NCI-H1048 (cell line): ENCODE measurements around the gene GNG3.
"Not testable (repeated sequence)": the region's sequence is repeated elsewhere in the genome, so short reads cannot be mapped to it uniquely, and the experiment has no call there.

ENCODE experiments used
- DNase-seq: peaks from one replicate; lab custom pipeline; 2025; lab: John Stamatoyannopoulos, UW

The GNG3 gene

DNA sequence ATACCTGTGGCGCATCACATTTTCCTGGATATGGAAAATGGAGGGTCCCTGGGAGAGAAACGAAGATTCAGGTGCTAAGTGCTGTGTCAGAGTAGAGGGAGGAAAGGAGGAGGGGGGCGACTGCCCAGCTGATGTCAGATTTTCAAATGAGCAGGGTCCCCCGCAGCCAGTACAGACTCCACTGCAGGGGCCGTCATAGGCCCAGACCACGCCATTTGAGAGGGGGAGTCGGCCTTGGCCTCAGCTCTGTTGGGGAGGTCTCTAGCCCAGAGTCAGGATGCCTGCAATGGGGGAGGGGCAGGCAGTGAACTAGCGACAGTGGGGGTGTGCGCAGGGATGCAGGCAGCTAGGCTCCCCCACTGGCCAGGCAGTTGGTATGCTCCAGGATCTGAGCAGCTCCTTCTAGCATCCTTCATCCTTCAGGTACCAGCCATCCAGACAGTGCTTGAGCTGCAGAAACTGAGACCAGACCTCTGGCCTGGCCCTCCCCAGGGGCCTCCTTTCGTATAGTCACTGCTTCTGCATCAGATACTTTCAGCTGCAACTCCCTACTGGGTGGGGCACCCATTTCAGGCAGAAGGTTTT, at the start of gene GNG3, which contains the start of gene BSCL2:
GNG3 (plus strand) TSS at position 400 of the 585 bp plus-strand sequence. CDS start 620 bp downstream, outside the sequence.
BSCL2 (minus strand) TSS at position 148 of the 585 bp plus-strand sequence. CDS start 229 bp downstream, outside the sequence.
- no peak for DNase-seq

DNA sequence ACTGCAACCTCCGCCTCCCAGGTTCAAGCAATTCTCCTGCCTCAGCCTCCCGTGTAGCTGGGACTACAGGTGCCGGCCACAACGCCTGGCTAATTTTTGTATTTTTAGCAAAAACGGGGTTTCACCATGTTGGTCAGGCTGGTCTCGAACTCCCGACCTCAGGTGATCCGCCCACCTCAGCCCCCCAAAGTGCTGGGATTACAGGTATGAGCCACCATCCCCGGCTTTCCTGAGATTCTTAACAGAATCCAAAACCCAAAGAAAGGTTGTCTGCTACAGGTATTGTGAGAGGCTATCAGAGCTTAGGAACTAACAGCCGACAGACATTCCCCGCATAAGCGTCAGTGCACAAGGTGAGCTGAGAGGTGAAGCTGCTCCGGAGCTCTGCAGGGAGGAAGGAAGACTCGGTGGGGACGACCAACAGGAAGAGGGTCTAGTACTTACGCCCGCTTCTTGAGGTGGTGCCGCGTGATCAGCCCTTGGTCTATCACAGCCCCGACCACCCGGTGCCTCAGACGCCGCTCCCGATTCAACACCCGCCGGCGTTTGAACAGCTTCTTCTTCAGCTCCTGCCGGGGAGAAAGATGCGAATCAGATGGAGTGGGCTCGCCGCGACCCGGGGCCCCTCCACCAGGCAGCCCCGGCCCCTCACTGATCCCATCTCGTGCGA, 42.9 kb upstream of the GNG3 start:
- no peak for DNase-seq

DNA sequence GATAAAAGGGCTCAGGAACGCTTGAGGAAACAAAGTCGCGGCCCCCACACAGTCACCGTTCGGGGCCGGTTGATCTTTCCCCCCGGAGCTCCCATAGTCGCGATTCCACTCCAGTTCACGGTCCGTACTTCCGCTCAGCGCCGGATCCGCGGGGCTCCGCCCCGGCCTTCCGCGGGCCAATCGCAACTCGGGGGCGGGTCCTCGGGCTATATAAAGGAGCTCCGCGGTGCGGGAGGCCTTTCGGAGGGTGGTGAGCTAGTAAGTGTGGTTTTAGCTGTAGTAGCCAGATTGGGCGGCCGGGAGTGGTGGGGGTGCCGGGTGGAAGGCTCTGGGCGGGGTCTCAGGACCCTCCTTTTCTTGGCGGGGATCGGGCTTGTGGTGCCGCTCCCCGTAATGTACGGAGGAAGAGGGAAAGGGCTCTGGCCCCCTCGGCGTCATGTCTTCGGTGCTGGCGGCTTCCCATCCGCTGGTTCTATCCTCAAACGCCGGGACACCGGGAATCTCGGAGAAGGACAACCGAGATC, 42.3 kb upstream of the GNG3 start, which contains the start of the genes C11orf98 and CSKMT:
C11orf98 (minus strand) TSS at position 136 of the 524 bp plus-strand sequence; CDS start at position 95, 41 bp downstream.
CSKMT (plus strand) TSS at position 238 of the 524 bp plus-strand sequence. CDS start 568 bp downstream, outside the sequence.
- peak; percentile 77 for DNase-seq

DNA sequence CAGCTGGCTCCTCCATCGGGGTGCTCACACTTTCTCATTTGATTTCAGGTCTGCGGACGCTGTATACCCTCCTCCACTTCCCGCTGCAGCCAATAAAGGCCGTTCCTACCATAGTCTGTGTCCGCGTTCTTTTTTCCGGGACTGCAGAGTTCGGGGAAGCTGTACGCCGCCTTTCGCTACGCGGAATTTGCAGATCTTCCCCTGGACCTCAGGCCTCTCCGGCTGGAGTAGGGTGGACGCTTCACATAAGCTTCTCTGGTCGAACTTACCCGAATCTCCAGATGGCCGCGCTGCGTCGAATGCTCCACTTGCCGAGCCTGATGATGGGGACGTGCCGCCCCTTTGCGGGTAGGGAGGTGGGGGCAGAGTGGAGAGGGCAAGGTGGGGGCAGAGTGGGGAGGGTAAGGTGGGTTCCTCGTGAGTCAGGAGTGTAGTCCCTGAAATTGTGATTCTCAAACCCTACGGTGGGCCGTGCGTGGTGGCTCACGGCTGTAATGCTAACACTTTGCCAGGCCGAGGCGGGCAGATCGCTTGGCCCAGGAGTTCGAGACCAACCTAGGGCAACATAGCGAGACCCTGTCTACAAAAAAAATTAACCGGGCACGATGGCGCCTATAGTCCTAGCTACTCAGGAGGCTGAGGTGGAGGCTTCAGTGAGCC, 41.7 kb upstream of the GNG3 start:
- DNase-seq: no peak

DNA sequence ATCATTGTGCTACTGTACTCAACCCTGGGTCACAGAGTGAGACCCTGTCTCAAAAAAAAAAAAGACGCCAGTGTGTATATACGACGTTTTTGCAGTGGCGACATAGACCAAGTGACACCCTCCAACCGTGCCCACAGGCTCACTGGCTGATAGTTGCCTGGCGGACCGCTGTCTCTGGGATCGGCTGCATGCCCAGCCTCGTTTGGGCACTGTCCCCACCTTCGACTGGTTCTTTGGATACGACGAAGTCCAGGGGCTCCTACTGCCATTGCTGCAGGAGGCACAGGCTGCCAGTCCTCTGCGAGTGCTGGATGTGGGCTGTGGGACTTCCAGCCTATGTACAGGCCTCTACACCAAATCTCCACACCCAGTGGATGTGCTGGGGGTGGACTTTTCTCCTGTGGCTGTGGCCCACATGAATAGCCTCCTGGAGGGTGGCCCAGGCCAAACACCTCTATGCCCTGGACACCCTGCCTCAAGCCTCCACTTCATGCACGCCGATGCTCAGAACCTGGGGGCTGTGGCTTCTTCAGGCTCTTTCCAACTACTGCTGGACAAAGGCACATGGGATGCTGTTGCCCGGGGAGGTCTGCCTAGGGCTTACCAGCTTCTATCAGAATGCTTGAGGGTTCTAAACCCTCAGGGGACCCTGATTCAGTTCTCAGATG, 41.1 kb upstream of the GNG3 start:
- DNase-seq: no peak

DNA sequence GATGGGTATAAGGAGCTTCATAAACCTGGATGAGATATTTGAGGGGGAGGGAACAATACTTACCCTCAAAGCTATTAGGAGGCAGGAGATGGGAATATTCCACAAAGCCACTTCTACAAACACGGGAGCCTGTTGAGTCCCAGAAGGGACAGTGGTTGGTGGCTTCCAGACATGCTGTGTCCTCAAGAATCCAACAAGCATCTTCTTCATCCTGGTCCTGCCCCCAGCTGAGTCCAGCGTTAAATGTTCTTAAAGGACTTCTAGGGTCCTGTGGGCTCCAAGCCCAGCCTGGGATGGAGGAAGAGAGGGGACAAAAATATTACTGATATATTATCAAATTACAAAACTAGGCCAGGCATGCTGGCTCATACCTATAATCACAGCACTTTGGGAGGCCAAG, 40.0 kb upstream of the GNG3 start:
- DNase-seq: no peak

DNA sequence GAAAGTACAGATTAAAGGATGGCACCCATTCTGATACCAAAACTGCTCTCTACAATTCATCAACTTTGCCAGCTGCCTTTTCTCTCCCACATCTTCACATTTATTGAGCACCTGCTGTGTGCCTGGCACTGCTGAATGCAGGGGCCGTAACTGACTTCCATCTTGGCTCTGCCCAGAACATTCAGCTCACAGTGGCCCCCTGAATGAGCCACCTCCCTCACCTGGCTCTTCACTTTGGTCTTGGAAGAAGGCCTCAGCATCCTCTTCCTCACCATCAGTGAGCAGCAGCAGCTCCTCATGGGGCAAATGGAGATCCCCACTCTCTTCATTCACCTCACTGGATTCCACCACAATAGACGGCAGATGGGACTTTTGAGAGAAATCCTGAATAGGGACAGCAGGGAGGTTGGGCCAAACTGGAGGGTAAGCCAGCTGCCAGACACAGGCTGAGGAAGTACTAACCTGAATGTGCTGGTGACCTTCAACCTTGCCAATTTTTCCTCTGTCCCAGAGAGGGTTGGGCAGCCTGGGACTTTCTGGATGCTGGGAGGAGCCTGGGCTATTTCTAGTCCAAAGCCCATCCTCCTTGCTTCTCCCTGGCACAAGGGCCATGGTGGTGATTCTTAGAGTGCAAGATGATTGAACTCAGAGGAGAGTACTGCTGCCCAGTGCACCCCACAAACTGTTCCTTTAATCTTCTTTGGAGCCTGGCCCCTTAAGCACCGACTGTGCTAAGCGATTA, 37.9 kb upstream of the GNG3 start:
- DNase-seq: no peak

DNA sequence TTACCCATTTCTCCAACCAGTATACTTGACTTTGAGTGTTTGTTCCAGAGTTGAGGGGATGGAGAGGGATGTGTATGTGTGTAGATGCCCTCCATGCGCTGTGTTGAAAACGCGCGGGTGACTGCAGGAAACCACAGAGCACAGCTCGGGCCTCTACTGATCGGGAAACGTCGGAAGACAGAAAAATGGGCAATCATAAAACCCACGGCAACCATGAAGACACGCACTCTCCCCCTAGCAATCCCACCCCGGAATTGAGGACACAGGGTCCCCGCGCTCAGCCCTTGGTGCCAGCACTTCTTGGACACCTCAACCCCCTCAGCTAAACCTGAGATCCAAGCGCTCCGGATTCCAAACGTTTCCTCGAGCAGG, 36.3 kb upstream of the GNG3 start:
- DNase-seq: no peak

DNA sequence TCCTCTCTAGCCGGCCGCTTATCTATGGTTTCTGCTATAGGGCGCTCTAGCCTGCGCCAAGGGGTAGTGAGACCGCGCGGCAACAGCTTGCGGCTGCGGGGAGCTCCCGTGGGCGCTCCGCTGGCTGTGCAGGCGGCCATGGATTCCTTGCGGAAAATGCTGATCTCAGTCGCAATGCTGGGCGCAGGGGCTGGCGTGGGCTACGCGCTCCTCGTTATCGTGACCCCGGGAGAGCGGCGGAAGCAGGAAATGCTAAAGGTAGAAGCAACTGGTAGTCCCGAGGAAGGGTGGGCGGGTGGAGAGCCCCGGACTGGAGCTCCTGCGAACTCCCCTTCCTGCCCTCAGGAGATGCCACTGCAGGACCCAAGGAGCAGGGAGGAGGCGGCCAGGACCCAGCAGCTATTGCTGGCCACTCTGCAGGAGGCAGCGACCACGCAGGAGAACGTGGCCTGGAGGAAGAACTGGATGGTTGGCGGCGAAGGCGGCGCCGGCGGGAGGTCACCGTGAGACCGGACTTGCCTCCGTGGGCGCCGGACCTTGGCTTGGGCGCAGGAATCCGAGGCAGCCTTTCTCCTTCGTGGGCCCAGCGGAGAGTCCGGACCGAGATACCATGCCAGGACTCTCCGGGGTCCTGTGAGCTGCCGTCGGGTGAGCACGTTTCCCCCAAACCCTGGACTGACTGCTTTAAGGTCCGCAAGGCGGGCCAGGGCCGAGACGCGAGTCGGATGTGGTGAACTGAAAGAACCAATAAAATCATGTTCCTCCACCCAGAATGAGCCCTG, 35.7 kb upstream of the GNG3 start, which contains the start of the genes LBHD1 and UQCC3:
LBHD1 (minus strand) TSS at position 660 of the 782 bp plus-strand sequence. CDS start 2,236 bp downstream, outside the sequence.
UQCC3 (plus strand) TSS at position 66 of the 782 bp plus-strand sequence; CDS start at position 139, 73 bp downstream.
- peak; percentile 68 for DNase-seq

DNA sequence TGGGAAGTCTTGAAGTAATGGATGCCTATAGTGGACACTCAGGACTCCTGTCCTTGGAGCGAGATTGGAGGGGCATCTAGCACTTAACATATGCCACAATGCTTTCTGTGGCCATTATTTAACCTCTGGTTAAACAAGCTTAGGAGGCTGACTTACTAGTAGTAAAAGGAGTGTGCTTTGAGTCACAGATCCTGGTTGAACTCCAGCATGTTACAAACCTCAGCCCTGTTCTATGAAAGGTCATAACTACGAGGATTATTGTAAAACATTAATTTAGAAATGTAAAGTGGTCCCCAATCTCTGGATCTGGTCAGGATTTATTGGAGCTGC, 34.3 kb upstream of the GNG3 start:
- DNase-seq: no peak

DNA sequence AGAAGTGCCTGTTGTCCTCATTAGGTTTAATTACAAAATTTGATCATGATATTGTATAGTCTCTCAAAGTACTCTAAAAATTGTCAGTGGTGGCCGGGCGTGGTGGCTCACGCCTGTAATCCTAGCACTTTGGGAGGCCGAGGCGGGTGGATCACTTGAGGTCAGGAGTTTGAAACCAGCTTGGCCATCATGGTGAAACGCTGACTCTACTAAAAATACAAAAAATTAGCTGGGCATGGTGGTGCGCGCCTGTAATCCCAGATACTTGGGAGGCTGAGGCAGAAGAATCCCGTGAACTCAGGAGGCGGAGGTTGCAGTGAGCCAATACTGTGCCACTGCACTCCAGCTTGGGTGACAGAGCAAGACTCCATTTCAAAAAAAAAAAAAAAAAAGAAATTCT, 32.1 kb upstream of the GNG3 start:
- DNase-seq: not testable (repeated sequence)

DNA sequence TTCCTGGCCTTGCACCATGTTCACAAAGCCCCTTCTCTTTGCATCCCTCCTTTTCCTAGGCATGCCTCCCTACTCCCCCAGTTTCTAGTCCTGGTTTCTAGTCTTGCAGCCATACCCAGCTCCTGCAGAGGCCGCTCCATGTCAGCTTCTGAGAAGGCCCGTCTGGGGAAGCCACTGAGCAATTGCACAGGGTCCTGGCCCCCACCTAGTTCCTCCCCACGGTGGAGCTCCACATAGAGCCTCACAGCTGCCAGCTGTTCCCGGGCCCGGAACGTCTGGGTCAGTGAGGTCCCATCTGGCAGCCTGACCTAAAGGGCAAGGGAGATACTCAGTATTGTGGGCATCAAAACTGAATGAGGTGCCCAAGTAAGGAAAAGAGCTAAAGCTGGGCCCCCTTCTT, 30.8 kb upstream of the GNG3 start:
- DNase-seq: no peak

DNA sequence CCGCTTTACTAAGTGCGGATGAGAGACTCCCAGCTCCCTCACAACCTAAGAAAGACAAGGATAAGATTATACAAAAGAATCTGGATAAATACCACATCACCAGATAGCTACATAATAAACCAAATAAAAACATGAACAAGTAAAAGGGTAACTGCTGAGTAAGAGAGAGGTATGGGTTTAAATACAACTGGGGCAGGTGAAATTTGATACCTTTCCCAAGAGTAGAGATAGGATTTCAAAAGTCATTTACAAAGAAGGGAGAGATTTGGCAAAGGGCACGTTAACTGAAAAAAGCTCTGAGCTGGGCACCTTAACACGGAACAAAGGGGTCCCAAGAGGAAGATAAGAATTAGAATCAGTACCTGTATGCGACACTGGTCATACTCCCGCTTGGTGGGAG, 30.3 kb upstream of the GNG3 start:
- DNase-seq: no peak

DNA sequence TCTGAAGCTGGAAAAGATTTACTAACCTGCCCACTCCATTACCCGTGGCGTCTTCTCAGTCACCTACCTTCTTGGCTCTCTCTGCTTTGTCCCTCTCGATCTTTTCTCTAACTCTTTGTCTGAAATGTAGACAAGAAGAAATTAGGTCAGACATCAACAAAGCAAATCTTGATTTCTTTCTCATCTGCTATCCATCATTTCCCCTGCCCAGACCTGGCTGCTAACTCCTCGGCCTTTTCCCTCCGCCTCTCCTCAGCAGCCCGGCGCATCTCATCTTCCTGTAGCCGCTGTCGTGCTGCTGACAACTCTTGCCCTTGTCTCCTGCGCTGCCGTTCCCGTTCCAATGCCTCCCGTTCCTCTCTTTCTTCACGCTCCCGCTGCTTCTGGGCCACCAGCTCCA, 29.8 kb upstream of the GNG3 start:
- no peak for DNase-seq

DNA sequence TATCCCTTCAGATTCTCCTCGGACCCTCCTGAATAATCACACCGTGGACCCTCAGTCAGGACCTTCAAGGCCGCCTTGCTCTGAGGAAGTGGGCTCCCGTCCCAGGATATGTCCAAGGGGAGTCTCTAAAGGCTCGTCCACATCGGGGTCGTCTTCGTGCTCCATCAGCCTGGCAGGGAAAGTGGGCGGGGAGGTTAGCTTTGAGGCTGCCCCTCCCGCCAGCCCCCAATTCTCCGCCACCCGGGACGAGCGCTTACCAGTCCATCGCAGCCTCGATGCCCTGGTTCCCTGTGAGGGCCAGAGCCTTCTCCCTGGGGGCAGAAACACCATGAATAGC, 29.1 kb upstream of the GNG3 start:
- no peak for DNase-seq

DNA sequence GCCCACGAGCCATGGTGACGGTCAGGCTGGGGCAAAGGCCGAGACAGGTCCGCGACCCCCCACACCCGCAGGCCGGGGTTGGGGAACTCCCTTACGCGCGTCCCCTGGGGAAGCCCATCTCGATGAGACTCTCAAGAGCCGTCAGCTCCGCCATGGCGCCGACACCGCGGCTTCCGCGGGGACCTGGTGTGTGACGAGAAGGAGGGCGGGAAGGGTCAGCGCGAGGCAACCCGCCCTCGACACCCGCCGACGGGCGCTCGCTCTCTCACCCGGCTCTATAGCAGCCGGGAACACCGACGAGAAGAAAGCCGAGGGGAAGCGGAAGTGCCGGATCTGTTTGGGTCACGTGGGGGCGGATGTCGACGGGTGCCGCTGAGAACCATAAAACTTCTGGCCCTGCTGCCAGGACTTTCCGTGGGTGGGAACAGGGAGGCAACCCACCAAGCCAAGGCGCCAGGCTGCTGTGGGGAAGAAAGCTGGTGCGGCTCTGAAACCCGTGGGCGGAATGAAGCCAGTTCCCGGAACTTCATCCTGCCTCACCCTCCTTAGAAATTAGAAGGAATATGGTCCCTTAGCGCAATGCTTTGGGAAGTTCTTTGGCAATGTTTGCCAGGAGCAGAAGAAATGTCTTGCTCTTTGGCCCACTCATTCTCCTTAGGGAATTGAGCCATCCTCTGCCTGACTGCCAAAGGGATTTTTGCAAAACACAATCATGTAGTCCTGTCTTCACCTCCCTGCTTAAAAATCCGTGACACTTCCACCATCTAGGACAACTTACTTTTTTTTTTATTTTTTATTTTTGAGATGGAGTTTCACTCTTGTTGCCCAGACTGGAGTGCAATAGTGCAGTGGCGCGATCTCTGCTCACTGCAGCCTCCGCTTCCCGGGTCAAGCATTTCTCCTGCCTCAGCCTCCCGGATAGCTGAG, 28.4 kb upstream of the GNG3 start, which contains the start of gene UBXN1:
UBXN1 (minus strand) TSS at position 304 of the 927 bp plus-strand sequence; CDS start at position 154, 150 bp downstream.
- no peak for DNase-seq

DNA sequence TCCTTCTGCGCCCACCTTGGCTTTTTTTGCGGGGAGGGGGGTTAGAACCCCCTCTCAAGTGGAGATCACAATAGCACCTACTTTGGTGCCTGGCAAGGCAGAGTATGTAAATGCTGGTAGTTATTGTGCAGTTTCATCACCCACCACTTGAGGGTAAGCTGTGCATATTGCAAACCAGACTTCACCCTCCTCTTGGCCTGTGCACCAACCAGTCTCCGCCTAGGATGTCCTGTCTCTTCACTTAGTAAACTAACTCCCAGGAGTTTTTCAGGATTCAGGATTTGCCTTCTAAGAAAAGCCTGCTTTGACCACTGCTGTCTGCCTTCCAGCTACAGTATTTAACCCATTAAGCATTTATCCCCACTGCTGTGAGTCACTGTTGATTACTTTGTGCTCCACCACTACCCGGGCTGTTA, 26.6 kb upstream of the GNG3 start:
- no peak for DNase-seq

DNA sequence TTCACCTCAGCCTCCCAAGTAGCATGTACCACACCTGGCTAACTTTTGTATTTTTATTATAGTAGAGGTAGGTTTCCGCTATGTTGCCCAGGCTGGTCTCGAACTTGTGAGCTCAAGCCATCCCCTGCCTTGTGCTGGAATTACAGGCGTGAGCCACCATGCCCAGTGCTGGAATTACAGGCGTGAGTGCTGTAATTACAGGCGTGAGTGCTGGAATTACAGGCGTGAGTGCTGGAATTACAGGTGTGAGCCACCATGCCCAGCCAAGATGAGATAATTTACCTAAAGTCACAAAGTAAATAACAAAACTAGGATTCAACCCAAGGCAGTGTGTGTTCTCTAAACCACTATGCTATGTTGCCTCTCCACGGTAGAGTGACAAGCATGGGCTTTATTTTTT, 25.0 kb upstream of the GNG3 start:
- no peak for DNase-seq
